ENCODE measurements around the gene IRF3.

- TF ChIP-seq CTCF (IDR thresholded peaks at IDR 0.05 in 8 of 11, conservative IDR thresholded peaks at IDR 0.05 in 3 of 11), result no peak
- no peak for TF ChIP-seq POLR2A (IDR thresholded peaks at IDR 0.05)
Observed at GRCh38 chr19:49643466-49643865, 22.2 kb downstream of the IRF3 start.
